Bladder microvascular endothelial cell (primary cell): Measurements from ENCODE around the gene MPZL1. TPM values are rescaled to one million over a fixed set of nuclear protein-coding genes. Genes with fewer than 3 reads are reported as not detected.

ENCODE experiments used
- total RNA-seq: library from RNA; depleted of rRNA; stranded (reverse); fragments of >200 nt; gene quantifications from 2 replicates; pipeline ENCODE4 v1.2.3, GENCODE V29; 2014

MPZL1 gene
- total RNA-seq: 67.7 and 121 TPM in 2 replicates

GRCh38 chr1:167721617-167722151 lies at the start of gene MPZL1:
TSS of gene MPZL1 (plus strand) at chr1:167721982. CDS start at chr1:167722152, 170 bp downstream.

Other genes with a start within 250 kb of the MPZL1 start
- 0.06 TPM in 1 of 2 replicates, not detected in the other for gene CD247, start 203.5 kb upstream of the MPZL1 start, total RNA-seq
- 20.4 and 46.4 TPM in 2 replicates for gene CREG1, start 168.2 kb upstream of the MPZL1 start, total RNA-seq
- 1.9 and 22.5 TPM in 2 replicates for gene RCSD1, start 91.8 kb upstream of the MPZL1 start, total RNA-seq
- gene ADCY10, start 192.2 kb downstream of the MPZL1 start, total RNA-seq: under 0.01 TPM in 2 replicates
- gene DCAF6, start 214.7 kb downstream of the MPZL1 start, total RNA-seq: 36.6 and 61.1 TPM in 2 replicates
- 12.2 and 17.5 TPM in 2 replicates for gene MPC2, start 215.1 kb downstream of the MPZL1 start, total RNA-seq